GM06990 (cell line): ENCODE measurements around the gene ANO8.

ENCODE experiments used
- DNase-seq: peaks from one replicate; pipeline ENCODE4 v3.0.0-alpha.2; 2011; ENCODE audit not compliant: insufficient read length; ENCODE audit errors: extremely low read depth
- H3K27me3 ChIP-seq: replicated peaks from 2 replicates; pipeline ENCODE4 v1.6.0; 2011; ENCODE audit warnings: low read length; ENCODE audit not compliant: control insufficient read depth, insufficient read depth
- H3K36me3 ChIP-seq: 2 replicates; pipeline ENCODE4 v1.5.1; 2011; ENCODE audit warnings: low read length; ENCODE audit not compliant: control insufficient read depth, insufficient read depth
- H3K4me3 ChIP-seq: replicated peaks from 2 replicates; pipeline ENCODE4 v1.5.1; 2011; ENCODE audit warnings: low read depth, mild to moderate bottlenecking, control low read depth, low read length
- TF ChIP-seq, protein P1 (sequence below): IDR thresholded peaks from 2 replicates; pipeline ENCODE4 v1.5.1; 2011; ENCODE audit warnings: low read length, control low read depth, mild to moderate bottlenecking, inconsistent platforms; ENCODE audit not compliant: insufficient read depth, poor library complexity, severe bottlenecking

ANO8 gene

DNA sequence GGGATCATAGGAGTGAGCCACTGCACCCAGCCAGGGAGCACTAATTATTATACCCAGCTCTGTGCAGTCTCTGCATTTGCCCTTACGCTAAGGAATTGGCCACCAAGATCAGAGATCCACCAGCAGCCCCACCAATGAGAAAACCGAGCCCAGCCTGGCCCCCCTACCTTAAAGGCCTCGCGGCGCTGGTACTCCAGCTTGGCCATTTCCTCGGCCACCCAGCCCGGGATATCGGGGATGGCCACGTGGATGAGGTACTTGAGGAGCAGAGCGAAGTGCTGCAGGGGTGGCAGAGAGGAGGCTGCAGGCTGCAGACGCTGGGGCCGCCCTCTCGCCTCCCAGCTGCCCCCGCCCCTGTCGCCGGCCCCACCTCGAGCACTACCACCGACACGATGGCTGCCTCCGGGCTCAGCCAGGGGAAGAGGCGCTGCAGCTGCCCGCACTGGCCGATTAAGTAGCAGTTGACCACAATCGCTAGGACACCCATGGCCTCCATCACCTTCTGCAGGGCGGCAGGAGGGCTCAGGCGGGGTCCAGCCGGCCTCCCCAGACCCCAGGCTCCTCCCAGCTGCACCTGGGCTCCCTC lies 7.5 kb downstream of the ANO8 start:
- TF ChIP-seq, protein P1, sequence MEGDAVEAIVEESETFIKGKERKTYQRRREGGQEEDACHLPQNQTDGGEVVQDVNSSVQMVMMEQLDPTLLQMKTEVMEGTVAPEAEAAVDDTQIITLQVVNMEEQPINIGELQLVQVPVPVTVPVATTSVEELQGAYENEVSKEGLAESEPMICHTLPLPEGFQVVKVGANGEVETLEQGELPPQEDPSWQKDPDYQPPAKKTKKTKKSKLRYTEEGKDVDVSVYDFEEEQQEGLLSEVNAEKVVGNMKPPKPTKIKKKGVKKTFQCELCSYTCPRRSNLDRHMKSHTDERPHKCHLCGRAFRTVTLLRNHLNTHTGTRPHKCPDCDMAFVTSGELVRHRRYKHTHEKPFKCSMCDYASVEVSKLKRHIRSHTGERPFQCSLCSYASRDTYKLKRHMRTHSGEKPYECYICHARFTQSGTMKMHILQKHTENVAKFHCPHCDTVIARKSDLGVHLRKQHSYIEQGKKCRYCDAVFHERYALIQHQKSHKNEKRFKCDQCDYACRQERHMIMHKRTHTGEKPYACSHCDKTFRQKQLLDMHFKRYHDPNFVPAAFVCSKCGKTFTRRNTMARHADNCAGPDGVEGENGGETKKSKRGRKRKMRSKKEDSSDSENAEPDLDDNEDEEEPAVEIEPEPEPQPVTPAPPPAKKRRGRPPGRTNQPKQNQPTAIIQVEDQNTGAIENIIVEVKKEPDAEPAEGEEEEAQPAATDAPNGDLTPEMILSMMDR: no peak
- Histone ChIP-seq H3K4me3 (no peak overlapping the region), H3K27me3 (no peaks in the 10 kb centered on the region; the same call in 1 of the 2 replicates), H3K36me3 (no peaks in the 10 kb centered on the region)
- no peak for DNase-seq

DNA sequence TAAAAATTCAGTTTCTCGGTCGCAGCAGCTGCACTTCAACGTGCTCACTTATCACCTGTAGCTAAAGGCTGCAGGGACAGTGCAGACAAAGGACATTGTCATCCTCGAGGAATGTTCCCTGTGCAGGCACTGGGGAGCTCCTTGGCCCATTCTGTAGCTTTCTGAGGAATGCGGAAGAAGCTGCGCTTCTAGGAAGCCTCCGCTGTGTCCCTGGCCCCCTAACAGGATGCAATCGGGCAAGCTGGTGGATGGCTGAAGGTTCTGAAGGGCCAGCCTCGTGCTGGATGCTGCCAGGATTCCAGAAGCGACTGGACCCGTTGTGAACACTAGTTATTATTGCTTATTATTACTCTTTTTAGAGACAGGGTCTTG lies 8.1 kb downstream of the ANO8 start:
- Histone ChIP-seq H3K4me3 (no peak overlapping the region), H3K36me3 (peaks cover 4% of the 10 kb centered on the region), H3K27me3 (no peaks in the 10 kb centered on the region; the same call in 1 of the 2 replicates)
- TF ChIP-seq, protein P1: no peak
- no peak for DNase-seq

DNA sequence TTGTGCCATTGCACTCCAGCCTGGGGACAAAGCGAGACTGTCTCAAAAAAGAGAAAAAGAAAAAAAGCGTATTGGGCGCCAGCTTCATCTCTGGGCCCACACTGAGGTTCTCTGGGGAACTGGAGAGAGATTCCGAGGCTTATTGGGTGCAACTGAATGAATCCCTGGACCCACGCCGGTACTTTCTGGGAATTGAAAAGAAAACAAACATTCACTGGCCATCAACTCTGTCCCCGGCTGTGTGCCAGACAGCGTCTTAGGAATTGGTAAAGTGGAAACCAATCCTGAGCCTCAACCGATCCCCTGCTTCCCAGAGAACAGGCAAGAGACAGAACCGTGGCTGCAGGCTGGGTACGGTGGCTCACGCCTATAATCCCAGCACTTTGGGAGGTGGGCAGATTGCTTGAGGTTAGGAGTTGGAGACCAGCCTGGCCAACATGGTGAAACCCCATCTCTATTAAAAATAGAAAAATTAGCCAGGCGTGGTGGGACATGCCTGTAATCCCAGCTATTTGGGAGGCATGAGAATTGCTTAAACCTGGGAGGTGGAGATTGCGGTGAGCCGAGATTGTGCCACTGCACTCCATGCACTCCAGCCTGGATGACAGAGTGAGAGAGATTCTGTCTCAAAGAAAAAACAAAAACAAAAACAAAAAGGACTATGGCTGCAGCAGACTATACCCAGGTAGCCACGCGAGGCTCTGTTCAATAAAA lies 8.6 kb downstream of the ANO8 start:
- Histone ChIP-seq H3K36me3 (peaks cover 6% of the 10 kb centered on the region), H3K4me3 (no peak overlapping the region), H3K27me3 (no peaks in the 10 kb centered on the region; the same call in 1 of the 2 replicates)
- DNase-seq: no peak
- TF ChIP-seq, protein P1: no peak

DNA sequence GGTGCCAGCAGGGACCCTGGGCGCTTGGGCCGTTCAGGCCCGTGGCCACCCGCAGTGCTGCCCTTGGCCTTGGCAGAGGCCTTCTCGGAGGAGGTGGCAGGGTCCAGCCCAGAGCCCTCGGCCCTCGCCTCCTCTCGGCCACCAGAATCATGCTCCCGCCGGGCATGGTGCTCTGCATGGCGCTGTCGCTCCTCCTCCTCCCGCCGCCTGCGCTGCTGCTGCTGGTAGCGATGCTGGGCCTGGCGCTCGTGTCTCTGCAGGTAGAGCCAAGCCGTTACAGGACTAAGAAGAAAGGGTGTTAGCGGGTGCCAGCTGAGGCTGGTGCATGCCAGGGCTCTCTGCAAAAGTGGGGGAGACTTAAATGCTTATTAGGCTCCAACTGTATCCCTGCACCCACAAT lies 9.5 kb downstream of the ANO8 start:
- H3K36me3 ChIP-seq: peaks cover 12% of the 10 kb centered on the region
- H3K27me3 ChIP-seq: no peaks in the 10 kb centered on the region; the same call in 1 of the 2 replicates
- TF ChIP-seq, protein P1: no peak
- no peak overlapping the region for H3K4me3 ChIP-seq
- DNase-seq: no peak

DNA sequence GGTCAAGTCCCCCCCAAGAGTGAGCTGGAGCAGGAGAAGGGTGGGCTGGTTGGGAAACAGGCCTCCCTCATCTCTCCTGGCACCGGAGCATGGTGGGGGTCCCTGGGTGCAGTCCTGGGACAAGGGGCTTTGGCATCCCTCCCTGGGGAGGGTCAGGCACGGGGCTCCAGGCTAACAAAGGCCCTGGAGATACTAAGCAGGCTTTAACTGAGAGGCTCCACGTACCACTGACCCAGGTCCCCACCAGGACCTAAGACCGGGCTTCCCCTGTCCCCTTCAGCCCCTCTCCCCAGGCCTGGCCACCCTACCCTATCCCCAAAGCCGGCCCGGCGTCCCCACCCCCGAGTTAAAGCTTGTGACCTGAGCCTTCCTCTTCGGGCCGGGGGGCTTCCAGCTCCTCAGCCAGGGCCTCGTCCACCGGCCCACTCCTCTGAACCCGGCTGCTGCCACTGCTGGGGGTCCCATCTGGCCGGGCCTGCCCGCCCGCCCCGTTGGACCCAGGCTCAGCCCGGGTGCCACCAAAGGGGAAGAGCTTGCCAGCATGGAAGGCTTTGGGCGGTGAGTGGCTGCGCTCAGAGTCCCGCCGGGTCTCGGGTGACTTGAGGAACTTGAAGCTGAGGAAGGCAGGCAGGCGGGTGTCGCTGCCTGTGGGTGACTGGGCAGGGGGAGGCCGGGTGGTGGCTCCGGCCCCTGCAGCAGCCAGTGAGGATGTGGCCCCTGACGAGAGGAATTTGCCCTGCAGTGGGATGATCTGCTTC lies 10.1 kb downstream of the ANO8 start:
- no peak for DNase-seq
- H3K27me3 ChIP-seq: no peaks in the 10 kb centered on the region; the same call in 1 of the 2 replicates
- H3K4me3 ChIP-seq: no peak overlapping the region
- peaks cover 15% of the 10 kb centered on the region for H3K36me3 ChIP-seq
- TF ChIP-seq, protein P1: no peak
